Measurements from ENCODE around the gene CEP131. TPM values are rescaled to one million over a fixed set of nuclear protein-coding genes. Genes with fewer than 3 reads are reported as not detected.

The CEP131 gene
- polyA plus RNA-seq, 1 donor from 2014 or later: 21.3 TPM

DNA sequence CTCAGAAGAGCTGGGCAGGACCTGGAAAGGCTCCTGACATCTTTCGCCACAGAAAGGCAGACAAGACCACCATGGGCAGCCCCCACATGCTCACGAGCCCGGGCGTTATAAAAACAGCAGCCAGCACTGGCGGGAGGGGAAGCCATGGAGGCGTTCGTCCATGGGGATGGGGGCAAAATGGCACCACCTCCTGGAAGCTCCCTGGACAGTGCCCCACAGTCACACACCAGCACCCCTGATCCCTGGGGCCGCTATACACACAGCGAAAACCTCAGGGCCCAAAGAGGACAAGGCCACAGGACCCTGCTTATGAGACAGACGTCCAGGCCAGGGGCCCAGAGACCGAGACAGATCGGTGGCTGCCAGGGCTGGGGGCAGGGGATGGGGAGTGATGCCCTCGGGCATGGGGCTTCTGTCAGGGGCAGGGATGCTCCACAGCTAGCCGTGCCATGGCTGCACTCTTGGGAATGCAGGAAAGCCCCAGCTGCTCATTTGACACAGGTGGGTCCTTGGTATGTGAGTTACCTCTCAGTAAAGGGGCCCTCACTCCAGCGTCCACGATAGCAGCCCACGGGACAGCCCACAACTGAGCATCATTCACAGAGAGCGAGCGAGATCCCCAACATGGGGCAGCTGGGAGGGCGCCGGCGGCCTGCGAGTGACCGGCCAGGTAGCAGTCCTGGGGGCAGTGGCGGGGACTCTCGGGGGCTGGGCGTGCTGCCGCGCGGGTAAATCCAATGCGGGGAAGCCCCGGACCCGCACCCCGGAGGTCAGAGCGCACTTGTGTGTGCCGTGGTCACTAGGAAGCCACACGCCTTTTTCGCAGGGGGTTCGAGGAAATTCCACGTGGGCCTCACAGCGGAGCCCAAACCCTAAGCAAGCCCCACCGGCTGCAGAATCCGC lies 63.8 kb downstream of the CEP131 start:
- Histone ChIP-seq H3K4me2 (ENCODE audit: low read length) (no peak overlapping the region), H3K4me3 (ENCODE audit: low read length) (no peak overlapping the region), H2AFZ (ENCODE audit: low read depth, low read length) (no peak overlapping the region), H3K27me3 (ENCODE audit: insufficient read depth, low read depth, low read length) (no peaks in the 10 kb centered on the region), H3K27ac (ENCODE audit: low read length) (no peak overlapping the region), H3K9me3 (ENCODE audit: low read length) (no peaks in the 10 kb centered on the region), H3F3A (ENCODE audit: insufficient read depth, low read length, poor library complexity, severe bottlenecking) (no peaks in the 10 kb centered on the region), H3K36me3 (ENCODE audit: insufficient read depth, low read length) (no peaks in the 10 kb centered on the region), H3K9ac (ENCODE audit: low read length) (no peak overlapping the region), H4K20me1 (ENCODE audit: insufficient read depth) (no peaks in the 10 kb centered on the region), H3K9me2 (ENCODE audit: insufficient read depth, low read length) (no peaks in the 10 kb centered on the region), H3K79me2 (replicated peaks; ENCODE audit: insufficient read depth, low read length) (no peaks in the 10 kb centered on the region)
- TF ChIP-seq MXI1 (conservative IDR thresholded peaks at IDR 0.05; ENCODE audit: poor library complexity, severe bottlenecking) (no peak), TAF1 (IDR thresholded peaks at IDR 0.05; ENCODE audit: low read depth) (no peak)

DNA sequence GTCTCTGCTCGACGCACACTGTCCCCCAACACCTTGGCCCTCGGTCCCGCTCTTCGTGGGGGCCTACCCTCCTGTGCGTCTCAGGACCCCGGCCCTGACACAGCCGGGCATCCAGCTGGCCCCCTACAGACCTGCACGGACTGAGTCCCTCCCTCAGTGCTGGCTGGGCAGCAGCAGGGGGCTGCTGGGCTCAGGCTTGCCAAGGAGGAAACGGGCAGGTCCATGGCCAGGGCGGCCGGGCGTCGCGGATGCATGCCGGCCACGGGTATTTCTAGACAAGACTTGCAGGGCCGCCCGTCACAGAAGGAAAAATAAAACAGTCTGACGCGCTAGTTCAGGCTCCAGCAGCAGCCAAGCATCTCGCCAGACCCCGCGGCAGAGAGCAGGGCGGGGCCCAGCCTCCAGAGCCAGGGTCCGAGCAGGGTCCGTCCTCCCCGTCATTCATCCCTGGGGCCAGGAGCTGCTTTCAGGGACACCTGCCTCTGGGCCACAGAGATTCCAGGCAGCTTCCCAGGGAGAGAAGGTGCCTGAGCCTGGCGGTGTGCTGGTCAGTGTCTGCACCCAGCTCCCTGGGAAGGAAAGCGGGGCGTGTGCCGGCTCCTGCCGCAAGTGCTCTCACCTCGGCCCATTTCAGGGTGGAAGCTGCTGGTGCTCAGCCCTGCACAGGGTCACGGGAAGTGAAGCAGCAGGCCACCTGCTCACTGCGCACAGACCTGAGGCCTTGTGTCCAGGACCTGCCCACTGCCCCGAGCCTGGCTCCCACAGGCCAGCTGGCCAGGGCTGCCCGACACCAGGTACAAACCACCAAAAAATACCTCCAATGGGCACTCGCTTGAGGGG lies 64.7 kb downstream of the CEP131 start:
- TF ChIP-seq RAD21 (conservative IDR thresholded peaks at IDR 0.05) (no peak), POLR2AphosphoS5 (IDR thresholded peaks at IDR 0.05) (no peak), EP300 (conservative IDR thresholded peaks at IDR 0.05; ENCODE audit: poor library complexity, severe bottlenecking) (no peak), SMC3 (conservative IDR thresholded peaks at IDR 0.05; ENCODE audit: poor library complexity) (no peak), TAF1 (IDR thresholded peaks at IDR 0.05; ENCODE audit: low read depth) (no peak), EZH2 (IDR thresholded peaks at IDR 0.05; ENCODE audit: borderline replicate concordance, insufficient read depth, low read length, poor library complexity, severe bottlenecking) (no peak), MXI1 (conservative IDR thresholded peaks at IDR 0.05; ENCODE audit: poor library complexity, severe bottlenecking) (no peak)
- TF ChIP-seq, protein P1, sequence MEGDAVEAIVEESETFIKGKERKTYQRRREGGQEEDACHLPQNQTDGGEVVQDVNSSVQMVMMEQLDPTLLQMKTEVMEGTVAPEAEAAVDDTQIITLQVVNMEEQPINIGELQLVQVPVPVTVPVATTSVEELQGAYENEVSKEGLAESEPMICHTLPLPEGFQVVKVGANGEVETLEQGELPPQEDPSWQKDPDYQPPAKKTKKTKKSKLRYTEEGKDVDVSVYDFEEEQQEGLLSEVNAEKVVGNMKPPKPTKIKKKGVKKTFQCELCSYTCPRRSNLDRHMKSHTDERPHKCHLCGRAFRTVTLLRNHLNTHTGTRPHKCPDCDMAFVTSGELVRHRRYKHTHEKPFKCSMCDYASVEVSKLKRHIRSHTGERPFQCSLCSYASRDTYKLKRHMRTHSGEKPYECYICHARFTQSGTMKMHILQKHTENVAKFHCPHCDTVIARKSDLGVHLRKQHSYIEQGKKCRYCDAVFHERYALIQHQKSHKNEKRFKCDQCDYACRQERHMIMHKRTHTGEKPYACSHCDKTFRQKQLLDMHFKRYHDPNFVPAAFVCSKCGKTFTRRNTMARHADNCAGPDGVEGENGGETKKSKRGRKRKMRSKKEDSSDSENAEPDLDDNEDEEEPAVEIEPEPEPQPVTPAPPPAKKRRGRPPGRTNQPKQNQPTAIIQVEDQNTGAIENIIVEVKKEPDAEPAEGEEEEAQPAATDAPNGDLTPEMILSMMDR (IDR thresholded peaks at IDR 0.05; ENCODE audit: poor library complexity, severe bottlenecking): no peak
- TF ChIP-seq, protein P2, sequence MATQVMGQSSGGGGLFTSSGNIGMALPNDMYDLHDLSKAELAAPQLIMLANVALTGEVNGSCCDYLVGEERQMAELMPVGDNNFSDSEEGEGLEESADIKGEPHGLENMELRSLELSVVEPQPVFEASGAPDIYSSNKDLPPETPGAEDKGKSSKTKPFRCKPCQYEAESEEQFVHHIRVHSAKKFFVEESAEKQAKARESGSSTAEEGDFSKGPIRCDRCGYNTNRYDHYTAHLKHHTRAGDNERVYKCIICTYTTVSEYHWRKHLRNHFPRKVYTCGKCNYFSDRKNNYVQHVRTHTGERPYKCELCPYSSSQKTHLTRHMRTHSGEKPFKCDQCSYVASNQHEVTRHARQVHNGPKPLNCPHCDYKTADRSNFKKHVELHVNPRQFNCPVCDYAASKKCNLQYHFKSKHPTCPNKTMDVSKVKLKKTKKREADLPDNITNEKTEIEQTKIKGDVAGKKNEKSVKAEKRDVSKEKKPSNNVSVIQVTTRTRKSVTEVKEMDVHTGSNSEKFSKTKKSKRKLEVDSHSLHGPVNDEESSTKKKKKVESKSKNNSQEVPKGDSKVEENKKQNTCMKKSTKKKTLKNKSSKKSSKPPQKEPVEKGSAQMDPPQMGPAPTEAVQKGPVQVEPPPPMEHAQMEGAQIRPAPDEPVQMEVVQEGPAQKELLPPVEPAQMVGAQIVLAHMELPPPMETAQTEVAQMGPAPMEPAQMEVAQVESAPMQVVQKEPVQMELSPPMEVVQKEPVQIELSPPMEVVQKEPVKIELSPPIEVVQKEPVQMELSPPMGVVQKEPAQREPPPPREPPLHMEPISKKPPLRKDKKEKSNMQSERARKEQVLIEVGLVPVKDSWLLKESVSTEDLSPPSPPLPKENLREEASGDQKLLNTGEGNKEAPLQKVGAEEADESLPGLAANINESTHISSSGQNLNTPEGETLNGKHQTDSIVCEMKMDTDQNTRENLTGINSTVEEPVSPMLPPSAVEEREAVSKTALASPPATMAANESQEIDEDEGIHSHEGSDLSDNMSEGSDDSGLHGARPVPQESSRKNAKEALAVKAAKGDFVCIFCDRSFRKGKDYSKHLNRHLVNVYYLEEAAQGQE (IDR thresholded peaks at IDR 0.05; ENCODE audit: borderline replicate concordance): no peak
- H3K36me3 ChIP-seq (ENCODE audit: insufficient read depth, low read length): no peaks in the 10 kb centered on the region
- no peak overlapping the region for H3K4me2 ChIP-seq (ENCODE audit: low read length)
- no peaks in the 10 kb centered on the region for H4K20me1 ChIP-seq (ENCODE audit: insufficient read depth)
- no peak overlapping the region for H3K4me3 ChIP-seq (ENCODE audit: low read length)
- no peaks in the 10 kb centered on the region for H3K79me2 ChIP-seq (replicated peaks; ENCODE audit: insufficient read depth, low read length)
- no peak overlapping the region for H2AFZ ChIP-seq (ENCODE audit: low read depth, low read length)
- H3K9ac ChIP-seq (ENCODE audit: low read length): no peak overlapping the region
- no peaks in the 10 kb centered on the region for H3F3A ChIP-seq (ENCODE audit: insufficient read depth, low read length, poor library complexity, severe bottlenecking)
- H3K9me3 ChIP-seq (ENCODE audit: low read length): no peaks in the 10 kb centered on the region
- no peak overlapping the region for H3K27ac ChIP-seq (ENCODE audit: low read length)
- no peaks in the 10 kb centered on the region for H3K27me3 ChIP-seq (ENCODE audit: insufficient read depth, low read depth, low read length)
- H3K9me2 ChIP-seq (ENCODE audit: insufficient read depth, low read length): no peaks in the 10 kb centered on the region
